ENCODE results near the gene ABCC5. TPM values are rescaled to one million over a fixed set of nuclear protein-coding genes. Genes with fewer than 3 reads are reported as not detected.

The ABCC5 gene
- total RNA-seq, 2 experiments from 2014 or later = 13.1 to 14.1 TPM

- Mint-ChIP-seq H3K4me1 (no peaks in the 10 kb centered on the region), H3K27me3 (no peaks in the 10 kb centered on the region), H3K27ac (no peak overlapping the region), H3K4me3 (no peak overlapping the region), H3K9me3 (no peaks in the 10 kb centered on the region), H3K36me3 (no peaks in the 10 kb centered on the region)
- DNase-seq = no peak
These were observed 85.8 kb downstream of the ABCC5 start for GRCh38 chr3:183931881-183932280.

- no peak for DNase-seq
- no peak overlapping the region for H3K4me3 Mint-ChIP-seq
- no peak overlapping the region for H3K27ac Mint-ChIP-seq
- no peaks in the 10 kb centered on the region for H3K9me3 Mint-ChIP-seq
- no peaks in the 10 kb centered on the region for H3K4me1 Mint-ChIP-seq
- no peaks in the 10 kb centered on the region for H3K36me3 Mint-ChIP-seq
- no peaks in the 10 kb centered on the region for H3K27me3 Mint-ChIP-seq
These were observed 87.6 kb downstream of the ABCC5 start for GRCh38 chr3:183930086-183930485.

- no peaks in the 10 kb centered on the region for H3K36me3 Mint-ChIP-seq
- H3K4me1 Mint-ChIP-seq = no peaks in the 10 kb centered on the region
- H3K4me3 Mint-ChIP-seq = no peak overlapping the region
- no peaks in the 10 kb centered on the region for H3K9me3 Mint-ChIP-seq
- no peak for DNase-seq
- no peaks in the 10 kb centered on the region for H3K27me3 Mint-ChIP-seq
- H3K27ac Mint-ChIP-seq = no peak overlapping the region
These were observed 90.6 kb downstream of the ABCC5 start for GRCh38 chr3:183927059-183927458.

GRCh38 chr3:183924956-183925355, 92.7 kb downstream of the ABCC5 start:
- H3K36me3 Mint-ChIP-seq = no peaks in the 10 kb centered on the region
- no peaks in the 10 kb centered on the region for H3K4me1 Mint-ChIP-seq
- no peak overlapping the region for H3K4me3 Mint-ChIP-seq
- no peak for DNase-seq
- H3K27ac Mint-ChIP-seq = no peak overlapping the region
- no peaks in the 10 kb centered on the region for H3K27me3 Mint-ChIP-seq
- no peaks in the 10 kb centered on the region for H3K9me3 Mint-ChIP-seq

- Mint-ChIP-seq H3K9me3 (no peaks in the 10 kb centered on the region), H3K4me3 (no peak overlapping the region), H3K36me3 (no peaks in the 10 kb centered on the region), H3K27me3 (no peaks in the 10 kb centered on the region), H3K4me1 (no peaks in the 10 kb centered on the region), H3K27ac (no peak overlapping the region)
- DNase-seq = no peak
These were observed 93.1 kb downstream of the ABCC5 start for GRCh38 chr3:183924543-183924942.

GRCh38 chr3:183922421-183922820, 95.3 kb downstream of the ABCC5 start:
- H3K27me3 Mint-ChIP-seq = no peaks in the 10 kb centered on the region
- no peak for DNase-seq
- H3K4me1 Mint-ChIP-seq = no peaks in the 10 kb centered on the region
- no peaks in the 10 kb centered on the region for H3K9me3 Mint-ChIP-seq
- no peaks in the 10 kb centered on the region for H3K36me3 Mint-ChIP-seq
- H3K4me3 Mint-ChIP-seq = no peak overlapping the region
- H3K27ac Mint-ChIP-seq = no peak overlapping the region

- no peaks in the 10 kb centered on the region for H3K27me3 Mint-ChIP-seq
- H3K27ac Mint-ChIP-seq = no peak overlapping the region
These were observed 96.6 kb downstream of the ABCC5 start for GRCh38 chr3:183921096-183921495.

GRCh38 chr3:183920416-183920815, 97.3 kb downstream of the ABCC5 start:
- no peak overlapping the region for H3K27ac Mint-ChIP-seq
- H3K4me1 Mint-ChIP-seq = no peaks in the 10 kb centered on the region
- no peaks in the 10 kb centered on the region for H3K27me3 Mint-ChIP-seq
- no peaks in the 10 kb centered on the region for H3K9me3 Mint-ChIP-seq
- no peak overlapping the region for H3K4me3 Mint-ChIP-seq
- DNase-seq = no peak
- H3K36me3 Mint-ChIP-seq = no peaks in the 10 kb centered on the region

More at GRCh38 chr3:183921096-183921495, 96.6 kb downstream of the ABCC5 start:
- Mint-ChIP-seq H3K4me1 (no peaks in the 10 kb centered on the region), H3K36me3 (no peaks in the 10 kb centered on the region), H3K4me3 (no peak overlapping the region), H3K9me3 (no peaks in the 10 kb centered on the region)
- DNase-seq = no peak

- Mint-ChIP-seq H3K27me3 (no peaks in the 10 kb centered on the region), H3K9me3 (no peaks in the 10 kb centered on the region), H3K36me3 (no peaks in the 10 kb centered on the region), H3K4me3 (no peak overlapping the region), H3K27ac (no peak overlapping the region), H3K4me1 (no peaks in the 10 kb centered on the region)
- DNase-seq = no peak
These were observed 99.5 kb downstream of the ABCC5 start for GRCh38 chr3:183918178-183918577.

- no peak for DNase-seq
- Mint-ChIP-seq H3K27me3 (no peaks in the 10 kb centered on the region), H3K4me1 (no peaks in the 10 kb centered on the region), H3K4me3 (no peak overlapping the region), H3K9me3 (no peaks in the 10 kb centered on the region), H3K36me3 (no peaks in the 10 kb centered on the region), H3K27ac (no peak overlapping the region)
These were observed 99.9 kb downstream of the ABCC5 start for GRCh38 chr3:183917776-183918175.

- no peaks in the 10 kb centered on the region for H3K4me1 Mint-ChIP-seq
- no peaks in the 10 kb centered on the region for H3K27me3 Mint-ChIP-seq
- H3K36me3 Mint-ChIP-seq = no peaks in the 10 kb centered on the region
- no peak for DNase-seq
- H3K27ac Mint-ChIP-seq = no peak overlapping the region
- H3K4me3 Mint-ChIP-seq = no peak overlapping the region
- no peaks in the 10 kb centered on the region for H3K9me3 Mint-ChIP-seq
These were observed 102.8 kb downstream of the ABCC5 start for GRCh38 chr3:183914856-183915255.

GRCh38 chr3:183913580-183913920, 104.1 kb downstream of the ABCC5 start:
- no peaks in the 10 kb centered on the region for H3K9me3 Mint-ChIP-seq
- H3K36me3 Mint-ChIP-seq = no peaks in the 10 kb centered on the region
- no peak for DNase-seq
- H3K4me1 Mint-ChIP-seq = no peaks in the 10 kb centered on the region
- H3K4me3 Mint-ChIP-seq = no peak overlapping the region
- no peak overlapping the region for H3K27ac Mint-ChIP-seq
- no peaks in the 10 kb centered on the region for H3K27me3 Mint-ChIP-seq

GRCh38 chr3:183912895-183913579, 104.6 kb downstream of the ABCC5 start:
- Mint-ChIP-seq H3K9me3 (no peaks in the 10 kb centered on the region), H3K4me1 (no peaks in the 10 kb centered on the region)

GRCh38 chr3:183911763-183912506, 105.7 kb downstream of the ABCC5 start:
- H3K4me1 Mint-ChIP-seq = no peaks in the 10 kb centered on the region
- no peaks in the 10 kb centered on the region for H3K9me3 Mint-ChIP-seq
- DNase-seq = no peak
- H3K27ac Mint-ChIP-seq = no peak overlapping the region
- no peaks in the 10 kb centered on the region for H3K36me3 Mint-ChIP-seq
- H3K27me3 Mint-ChIP-seq = no peaks in the 10 kb centered on the region
- H3K4me3 Mint-ChIP-seq = no peak overlapping the region

More at GRCh38 chr3:183912895-183913579, 104.6 kb downstream of the ABCC5 start:
- Mint-ChIP-seq H3K36me3 (no peaks in the 10 kb centered on the region), H3K27me3 (no peaks in the 10 kb centered on the region), H3K4me3 (no peak overlapping the region), H3K27ac (no peak overlapping the region)
- DNase-seq = no peak

GRCh38 chr3:183911087-183911486, 106.6 kb downstream of the ABCC5 start:
- Mint-ChIP-seq H3K27me3 (no peaks in the 10 kb centered on the region), H3K9me3 (no peaks in the 10 kb centered on the region), H3K4me1 (no peaks in the 10 kb centered on the region), H3K4me3 (no peak overlapping the region), H3K36me3 (no peaks in the 10 kb centered on the region), H3K27ac (no peak overlapping the region)
- no peak for DNase-seq

GRCh38 chr3:183909030-183909600, 108.6 kb downstream of the ABCC5 start:
- no peak for DNase-seq
- H3K4me3 Mint-ChIP-seq = no peak overlapping the region
- no peaks in the 10 kb centered on the region for H3K36me3 Mint-ChIP-seq
- H3K27me3 Mint-ChIP-seq = no peaks in the 10 kb centered on the region
- H3K9me3 Mint-ChIP-seq = no peaks in the 10 kb centered on the region
- no peak overlapping the region for H3K27ac Mint-ChIP-seq
- H3K4me1 Mint-ChIP-seq = no peaks in the 10 kb centered on the region

Data from activated naive CD8-positive, alpha-beta T cell treated with anti-CD3 and anti-CD28 coated beads for 36 hours (primary cell).